Dermis blood vessel endothelial cell (primary cell): ENCODE results near the gene ZMAT1. TPM values are rescaled to one million over a fixed set of nuclear protein-coding genes. Genes with fewer than 3 reads are reported as not detected.
A peak's percentile ranks its signal among the peaks of the same experiment; 100 is the strongest.
"Not testable (repeated sequence)": the region's sequence is repeated elsewhere in the genome, so short reads cannot be mapped to it uniquely, and the experiment has no call there.

Experiments
- DNase-seq: peaks from one replicate; pipeline ENCODE4 v3.0.0; 2010
- total RNA-seq: library from RNA; depleted of rRNA; stranded (reverse); fragments of >200 nt; gene quantifications from 2 replicates; pipeline ENCODE4 v1.2.3, GENCODE V29; 2014

Gene ZMAT1
- 1.3 and 2.4 TPM in 2 replicates for total RNA-seq

DNA sequence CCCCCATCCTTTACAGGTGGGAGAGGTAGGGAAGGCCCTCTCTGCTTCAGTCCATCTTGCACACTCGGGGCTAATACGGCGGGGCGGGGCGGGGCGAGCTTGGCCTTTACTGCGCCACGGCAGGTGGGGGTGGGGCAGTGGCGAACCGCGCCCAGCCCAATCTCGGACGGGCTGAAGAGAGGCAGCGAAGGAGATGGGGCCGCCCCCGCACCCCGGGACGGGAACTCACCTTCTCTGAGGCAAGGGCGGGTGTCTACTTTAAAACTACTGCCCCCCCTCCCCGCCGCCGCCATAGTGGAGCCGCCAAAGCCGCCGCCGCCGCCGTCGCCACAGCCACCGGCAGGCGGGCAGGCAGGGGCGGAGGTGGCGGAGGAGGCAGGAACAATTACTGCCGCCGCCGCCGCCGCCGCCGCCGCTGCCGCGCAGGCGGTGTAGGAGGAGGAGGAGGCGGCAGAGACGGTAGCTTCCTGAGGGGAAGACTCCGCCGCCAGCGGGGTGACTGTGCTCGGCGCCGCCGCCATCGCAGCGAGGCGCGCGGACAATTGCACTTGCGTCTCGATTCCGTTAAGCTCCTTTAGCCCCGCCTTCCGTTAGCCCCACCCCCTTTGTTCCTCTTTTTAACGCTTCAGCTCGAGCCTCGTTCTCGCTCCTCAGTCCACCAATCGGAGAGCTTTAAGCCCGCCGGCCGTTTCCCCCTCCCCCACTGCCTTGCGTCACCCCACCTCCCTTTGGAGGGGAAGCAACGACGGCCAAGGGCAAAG lies at the start of gene ZMAT1:
Gene ZMAT1 (minus strand): TSS at position 540 of the 761 bp plus-strand sequence. CDS start 19 bp downstream, at position 521.
- DNase-seq, result peak; percentile 94

DNA sequence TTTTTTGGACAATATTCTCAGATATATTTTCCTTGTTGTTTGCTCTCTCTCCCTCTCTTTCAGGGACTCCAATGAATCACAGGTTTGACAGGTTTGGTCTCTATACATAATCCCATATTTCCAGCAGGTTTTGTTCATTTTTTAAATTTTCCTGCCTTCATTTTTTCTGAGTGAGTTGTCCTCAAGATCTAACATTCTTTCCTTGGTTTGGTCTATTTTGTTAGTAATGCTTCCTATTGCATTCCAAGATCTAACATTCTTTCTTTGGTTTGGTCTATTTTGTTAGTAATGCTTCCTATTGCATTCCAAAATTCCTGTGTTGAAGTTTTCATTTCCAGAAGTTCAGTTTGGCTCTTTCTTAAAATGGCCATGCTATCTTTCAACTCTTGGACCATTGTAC lies 45.3 kb upstream of the ZMAT1 start:
- DNase-seq, result peak; percentile 0

DNA sequence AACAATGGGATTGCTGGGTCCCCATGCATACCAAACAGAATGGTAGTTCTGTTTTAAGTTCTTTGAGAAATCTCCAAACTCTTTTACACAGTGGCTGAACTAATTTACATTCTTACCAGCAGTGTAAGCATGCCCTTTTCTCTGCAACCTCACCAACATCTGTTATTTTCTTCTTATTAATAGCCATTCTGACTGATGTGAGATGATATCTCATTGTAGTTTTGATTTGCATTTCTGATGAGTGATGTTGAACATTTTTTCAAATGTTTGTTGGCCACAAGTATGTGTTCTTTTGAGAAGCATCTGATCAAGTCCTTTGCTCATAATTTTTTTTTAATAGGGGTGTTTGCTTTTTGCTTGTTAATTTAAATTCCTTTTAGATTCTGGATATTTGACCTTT lies 41.2 kb upstream of the ZMAT1 start:
- no peak for DNase-seq

DNA sequence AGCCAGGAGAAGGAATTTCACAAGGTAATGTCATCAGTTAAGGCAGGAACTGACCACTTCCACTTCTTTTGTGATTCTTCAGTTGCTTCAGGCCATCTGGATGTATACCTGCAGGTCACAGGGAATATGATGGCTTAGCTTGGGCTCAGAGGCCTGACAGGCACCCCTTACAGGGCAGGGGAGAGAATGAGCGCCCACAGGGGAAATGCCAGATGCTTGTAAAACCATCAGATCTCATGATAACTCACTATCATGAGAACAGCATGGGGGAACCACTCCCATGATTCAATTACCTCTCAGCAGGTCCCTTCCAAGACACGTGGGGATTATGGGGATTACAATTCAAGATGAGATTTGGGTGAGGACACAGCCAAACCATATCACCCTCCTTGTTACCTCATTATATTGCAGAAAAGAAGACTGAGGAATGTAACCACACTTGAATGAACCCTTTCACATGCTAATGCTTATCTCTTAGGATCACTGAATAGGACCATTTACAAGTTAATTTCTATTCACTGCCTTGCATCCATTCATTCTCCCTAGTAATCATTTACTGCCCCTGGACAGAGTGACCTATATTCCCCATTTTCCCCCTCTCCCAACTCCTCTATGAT lies 33.2 kb upstream of the ZMAT1 start:
- DNase-seq, result not testable (repeated sequence)

DNA sequence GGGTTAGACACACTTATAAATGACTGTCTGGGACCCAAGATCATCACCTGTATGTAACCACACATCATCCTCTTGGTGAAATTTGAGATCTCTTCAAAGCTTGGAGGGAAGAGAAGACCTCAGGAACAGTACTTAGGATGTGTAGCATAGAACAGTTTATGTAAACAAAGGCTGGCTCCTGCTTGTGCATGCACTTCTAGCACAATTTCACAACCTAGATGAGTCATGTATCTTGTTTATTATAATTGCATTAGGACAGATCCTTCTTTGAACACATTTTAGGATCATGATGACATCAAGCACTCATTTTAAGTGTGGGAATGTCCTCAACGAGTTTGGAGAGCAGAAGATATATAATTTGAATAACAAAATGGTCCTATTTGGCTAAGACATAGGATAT lies 26.3 kb upstream of the ZMAT1 start:
- no peak for DNase-seq

DNA sequence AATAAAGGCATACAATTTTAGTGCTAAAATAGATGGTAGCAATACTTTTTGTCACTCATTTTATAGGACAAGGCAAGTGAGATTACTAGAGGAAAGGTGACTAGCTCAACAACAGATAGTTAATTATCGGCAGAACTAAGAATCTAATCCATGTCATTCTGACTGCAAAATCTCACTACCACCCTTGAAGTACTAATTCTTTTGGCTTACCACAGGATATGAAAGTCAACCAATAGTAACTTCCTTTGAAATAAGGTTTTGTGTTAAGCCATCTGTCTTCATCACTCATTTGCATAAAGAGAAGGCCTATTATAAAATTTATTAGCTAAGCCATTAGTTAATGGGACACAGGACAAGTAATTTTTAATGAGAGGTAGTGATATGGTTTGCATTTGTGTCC lies 25.3 kb upstream of the ZMAT1 start:
- no peak for DNase-seq

DNA sequence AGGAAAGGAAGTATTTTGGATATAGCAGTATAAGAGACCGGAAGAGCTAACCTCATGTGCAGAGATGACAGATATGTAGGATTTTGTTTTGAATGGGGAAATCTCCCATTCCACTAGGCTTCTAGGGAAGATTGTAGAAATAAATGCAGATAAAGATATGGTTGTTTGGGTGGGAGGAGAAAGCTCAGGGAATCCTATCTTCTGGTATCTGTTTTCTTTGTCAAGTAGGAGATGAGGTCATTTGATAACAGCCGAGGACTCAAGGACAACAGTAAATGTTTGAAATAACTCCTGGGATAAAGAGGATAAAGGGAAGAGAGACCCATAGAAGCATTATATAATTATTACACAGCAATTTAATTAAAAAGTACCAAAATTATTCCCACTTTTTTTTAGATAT lies 24.7 kb upstream of the ZMAT1 start:
- no peak for DNase-seq

DNA sequence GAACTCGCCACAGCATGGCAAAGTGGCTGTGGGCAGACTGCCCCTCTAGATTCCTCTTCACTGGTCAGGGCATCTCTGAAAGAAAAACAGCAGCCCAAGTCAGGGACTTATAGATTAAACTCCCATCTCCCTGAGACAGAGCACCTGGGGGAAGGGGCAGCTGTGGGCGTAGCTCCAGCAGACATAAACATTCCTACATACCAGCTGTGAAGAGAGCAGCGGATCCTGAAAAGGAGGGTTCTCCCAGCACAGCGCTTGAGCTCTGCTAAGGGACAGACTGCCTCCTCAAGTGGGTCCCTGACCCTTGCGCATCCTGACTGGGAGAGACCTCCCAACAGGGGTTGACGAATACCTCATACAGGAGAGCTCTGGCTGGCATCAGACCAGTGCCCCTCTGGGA lies 18.8 kb upstream of the ZMAT1 start:
- no peak for DNase-seq

DNA sequence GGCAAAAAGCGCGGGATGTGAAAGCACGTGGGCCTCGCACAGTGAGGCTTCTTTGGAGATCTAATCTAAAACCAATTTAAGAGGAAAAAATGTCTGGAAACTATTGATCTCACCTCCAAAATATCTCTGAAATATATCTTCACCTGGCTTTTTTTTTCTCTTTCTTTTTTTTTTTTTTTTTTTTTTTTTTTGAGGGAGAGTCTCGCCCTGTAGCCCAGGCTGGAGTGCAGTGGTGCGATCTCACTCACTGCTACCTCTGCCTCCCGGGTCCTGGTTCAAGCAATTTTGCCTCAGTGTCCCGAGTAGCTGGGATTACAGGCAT lies 383 bp upstream of the ZMAT1 start:
- no peak for DNase-seq

DNA sequence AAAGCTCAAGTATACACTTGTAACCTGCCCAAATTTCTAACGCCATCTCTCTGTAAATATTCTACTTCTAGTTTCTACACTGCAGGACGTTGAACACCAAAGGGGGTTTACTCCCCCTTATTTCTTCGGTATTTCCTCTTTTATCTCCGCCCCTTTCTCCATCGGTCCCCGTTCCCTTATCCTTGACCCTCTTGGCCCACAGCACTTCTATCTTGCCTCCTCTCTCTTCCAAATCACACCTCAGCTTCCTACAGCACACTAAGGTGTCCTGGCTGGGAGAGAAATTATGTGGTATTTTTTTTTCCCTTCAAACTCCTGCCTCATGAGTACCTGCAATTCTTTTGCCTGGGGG lies 715 bp downstream of the ZMAT1 start:
- peak; percentile 3 for DNase-seq

DNA sequence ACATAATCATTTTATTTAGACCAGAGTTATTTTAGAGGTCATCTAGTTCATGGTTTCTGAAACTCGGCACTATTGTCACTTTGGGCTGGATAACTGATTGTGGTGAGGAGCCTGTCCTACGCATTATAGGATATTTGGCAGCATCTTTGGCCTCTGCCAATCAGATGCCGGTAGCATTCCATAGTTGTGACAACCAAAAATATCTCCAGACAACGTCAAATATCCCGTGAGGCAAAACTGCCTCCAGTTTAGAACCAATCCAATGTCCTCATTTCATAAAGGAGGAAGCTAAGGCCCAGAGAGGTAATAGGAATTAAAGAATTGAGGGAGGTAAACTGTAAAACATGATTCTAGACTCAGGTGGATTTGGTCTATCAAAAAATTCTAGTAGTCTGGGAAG lies 6.1 kb downstream of the ZMAT1 start:
- no peak for DNase-seq

DNA sequence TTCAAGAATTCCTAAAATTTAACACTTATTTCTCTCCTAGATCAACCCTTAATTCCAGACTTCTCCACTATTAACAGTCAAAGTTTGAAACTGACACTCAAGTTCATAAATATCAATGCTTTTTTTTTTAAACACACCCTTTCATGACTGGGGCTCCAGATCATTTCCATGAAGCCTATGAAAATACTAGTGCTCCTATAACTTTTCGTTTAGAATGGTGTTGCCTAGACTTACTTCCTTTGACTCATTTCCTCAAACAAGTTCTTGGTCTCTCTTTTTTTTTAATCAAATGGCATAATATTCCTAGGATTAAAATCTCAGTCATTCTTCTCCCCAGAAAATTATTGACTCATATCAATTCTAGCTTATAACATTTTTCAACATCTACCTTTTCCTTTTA lies 13.1 kb downstream of the ZMAT1 start:
- DNase-seq, result peak; percentile 58

DNA sequence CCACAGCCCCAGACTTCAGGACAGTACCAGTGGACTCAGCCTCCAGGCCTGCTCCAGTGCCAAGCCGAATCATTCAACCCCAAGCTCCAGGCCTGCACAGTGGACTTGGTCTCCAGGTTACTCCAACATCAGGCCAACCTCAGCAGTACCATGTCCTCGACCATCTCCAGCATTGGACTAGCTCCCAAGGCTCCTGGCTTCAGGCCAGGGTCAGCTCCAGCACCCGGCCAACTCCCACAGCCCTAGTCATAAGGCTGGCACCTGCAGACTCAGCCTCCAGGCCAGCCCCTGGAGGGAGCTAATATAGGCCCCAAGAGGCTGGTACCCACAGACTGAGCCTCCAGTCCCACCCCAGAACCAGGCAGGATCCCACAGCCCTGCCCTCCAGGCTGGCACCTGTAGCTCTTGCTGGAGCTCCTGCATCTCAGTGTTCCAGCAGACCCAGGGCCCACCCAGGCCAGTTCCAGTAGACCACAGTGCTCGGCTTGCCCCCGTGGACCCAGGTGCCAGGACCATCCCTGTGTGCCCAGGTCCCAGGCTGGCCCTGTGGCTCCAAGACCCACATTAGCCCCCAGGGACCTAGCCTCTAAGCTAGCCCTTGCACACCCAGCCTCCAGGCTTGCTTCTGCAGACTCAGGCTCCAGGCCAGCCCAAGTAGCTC lies 25.6 kb downstream of the ZMAT1 start:
- no peak for DNase-seq

DNA sequence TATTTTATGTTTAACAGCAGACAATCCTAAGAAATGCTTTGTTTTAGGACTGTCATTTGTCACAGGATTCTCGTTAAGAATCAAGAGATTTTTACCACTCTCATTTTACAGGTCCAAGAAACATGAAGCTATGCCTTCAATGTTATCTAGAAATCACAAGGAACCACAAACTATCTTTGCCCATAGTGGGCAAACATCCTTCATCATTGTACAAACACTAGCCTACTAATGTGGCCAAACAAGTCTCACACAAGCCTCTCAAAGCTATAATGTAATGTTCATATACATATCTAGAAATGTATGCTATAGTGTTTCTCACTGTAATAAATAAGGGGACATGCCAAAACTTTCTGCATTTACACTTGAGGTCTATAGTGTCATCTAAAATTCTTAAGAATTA lies 26.8 kb downstream of the ZMAT1 start:
- no peak for DNase-seq

Other genes with a start within 250 kb of the ZMAT1 start
- not detected in 2 replicates for gene TCEAL2, start 193.7 kb upstream of the ZMAT1 start, total RNA-seq
- not detected in 2 replicates for gene TCEAL6, start 210.5 kb upstream of the ZMAT1 start, total RNA-seq
- 0.17 TPM in 1 of 2 replicates, not detected in the other for gene BEX5, start 223.9 kb upstream of the ZMAT1 start, total RNA-seq